HG03108 (cell line): Measurements from ENCODE around the gene FGF1.

Source experiments
- ATAC-seq: cut with Tn5 transposase; IDR thresholded peaks from one replicate; pipeline ENCODE4 v1.9.1; 2021; ENCODE audit warnings: moderate library complexity; ENCODE audit not compliant: unreplicated experiment

Gene FGF1

GRCh38 chr5:142614054-142614453, 71.8 kb downstream of the FGF1 start:
- no peak for ATAC-seq

- ATAC-seq: no peak
Observed at GRCh38 chr5:142613271-142613671, 72.6 kb downstream of the FGF1 start.

GRCh38 chr5:142612494-142613270, 73.2 kb downstream of the FGF1 start:
- ATAC-seq: no peak

- peak; percentile 63 for ATAC-seq
Observed at GRCh38 chr5:142611154-142611553, 74.7 kb downstream of the FGF1 start.

- ATAC-seq: no peak
Observed at GRCh38 chr5:142610176-142611001, 75.5 kb downstream of the FGF1 start.

GRCh38 chr5:142609142-142609541, 76.7 kb downstream of the FGF1 start:
- ATAC-seq: no peak

- no peak for ATAC-seq
Observed at GRCh38 chr5:142608081-142608480, 77.8 kb downstream of the FGF1 start.

- ATAC-seq: no peak
Observed at GRCh38 chr5:142605611-142606010, 80.3 kb downstream of the FGF1 start.

- no peak for ATAC-seq
Observed at GRCh38 chr5:142602720-142603245, 83.1 kb downstream of the FGF1 start.

- ATAC-seq: no peak
Observed at GRCh38 chr5:142601432-142601831, 84.5 kb downstream of the FGF1 start.

- no peak for ATAC-seq
Observed at GRCh38 chr5:142600611-142601358, 85.1 kb downstream of the FGF1 start.

- no peak for ATAC-seq
Observed at GRCh38 chr5:142600092-142600491, 85.8 kb downstream of the FGF1 start.

- ATAC-seq: no peak
Observed at GRCh38 chr5:142598338-142598700, 87.6 kb downstream of the FGF1 start.

- no peak for ATAC-seq
Observed at GRCh38 chr5:142597546-142598337, 88.1 kb downstream of the FGF1 start.

- ATAC-seq: no peak
Observed at GRCh38 chr5:142597025-142597424, 88.9 kb downstream of the FGF1 start.

- no peak for ATAC-seq
Observed at GRCh38 chr5:142592365-142592764, 93.5 kb downstream of the FGF1 start.

GRCh38 chr5:142590451-142591231, 95.2 kb downstream of the FGF1 start:
- no peak for ATAC-seq

GRCh38 chr5:142589720-142590119, 96.2 kb downstream of the FGF1 start:
- no peak for ATAC-seq

GRCh38 chr5:142587354-142587965, 98.4 kb downstream of the FGF1 start:
- ATAC-seq: no peak
